ENCODE results near the gene IL1RAPL2. TPM values are rescaled to one million over a fixed set of nuclear protein-coding genes. Genes with fewer than 3 reads are reported as not detected.
"Not testable (repeated sequence)": the region's sequence is repeated elsewhere in the genome, so short reads cannot be mapped to it uniquely, and the experiment has no call there.

IL1RAPL2 gene
- polyA plus RNA-seq, 1 of the 3 experiments (the other 2 are of a cell fraction), result 0.13 TPM

DNA sequence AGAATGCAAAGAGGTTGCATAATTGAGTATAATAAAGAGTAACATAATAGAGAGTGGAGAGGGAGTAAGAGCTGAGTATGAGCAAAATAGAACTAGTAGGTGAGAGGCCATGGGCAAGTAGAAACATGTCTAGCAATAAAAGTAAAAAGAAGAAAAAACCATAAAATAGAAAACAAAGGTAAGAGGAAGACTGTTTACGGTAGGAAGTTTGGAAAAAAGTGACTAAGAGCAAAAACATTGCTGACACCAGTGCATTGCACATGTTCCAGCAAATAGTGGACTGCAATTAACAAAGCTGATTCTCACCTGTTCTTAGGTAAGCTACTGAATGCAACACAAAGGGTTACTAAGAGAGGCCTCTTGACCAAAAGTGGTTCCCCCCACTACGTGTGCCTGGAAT is 451.6 kb downstream of the IL1RAPL2 start (continued):
- no peak for TF ChIP-seq ZBTB33 (IDR thresholded peaks at IDR 0.05; ENCODE audit: borderline replicate concordance, low read depth)

- Histone ChIP-seq H3K36me3 (replicated peaks in 1 of 2; ENCODE audit: control insufficient read depth in 1 of 2, insufficient read depth in 2 of 2, low read length in 1 of 2) (no peaks in the 10 kb centered on the region), H2AFZ (ENCODE audit: low read depth) (no peak overlapping the region), H3K9me2 (no peaks in the 10 kb centered on the region), H3K4me1 (ENCODE audit: control insufficient read depth in 1 of 2, insufficient read depth in 2 of 2, low read depth in 1 of 2, low read length in 1 of 2) (no peaks in the 10 kb centered on the region), H4K20me1 (ENCODE audit: insufficient read depth) (no peaks in the 10 kb centered on the region), H3K79me2 (ENCODE audit: insufficient read depth) (no peaks in the 10 kb centered on the region), H3K27ac (ENCODE audit: low read depth in 2 of 2, low read length in 1 of 2) (no peak overlapping the region), H3K9ac (no peak overlapping the region), H3K9me3 (no peaks in the 10 kb centered on the region), H3F3A (replicated peaks; ENCODE audit: insufficient read depth) (no peaks in the 10 kb centered on the region), H3K4me2 (no peak overlapping the region), H3K27me3 (ENCODE audit: insufficient read depth) (no peaks in the 10 kb centered on the region), H3K4me3 (ENCODE audit: low read depth in 2 of 2, low read length in 1 of 2) (no peak overlapping the region)
- ChIA-PET CTCF (interaction anchor here (1.2 kb wide), 1 partner anchor 17 kb away, joined by 3 read pairs; no protein-coding TSS in a partner anchor), POLR2A (no interaction called here)
- no peak for DNase-seq
- TF ChIP-seq GABPA (IDR thresholded peaks at IDR 0.05; ENCODE audit: low read depth) (no peak), SMC3 (IDR thresholded peaks at IDR 0.05; ENCODE audit: low read depth, low read length) (no peak), RXRA (IDR thresholded peaks at IDR 0.05; ENCODE audit: borderline replicate concordance, low read depth) (no peak), TCF12 (IDR thresholded peaks at IDR 0.05) (no peak), NFIC (IDR thresholded peaks at IDR 0.05; ENCODE audit: borderline replicate concordance) (no peak), RFX5 (IDR thresholded peaks at IDR 0.05; ENCODE audit: low read length) (no peak)
- TF ChIP-seq, protein P1, sequence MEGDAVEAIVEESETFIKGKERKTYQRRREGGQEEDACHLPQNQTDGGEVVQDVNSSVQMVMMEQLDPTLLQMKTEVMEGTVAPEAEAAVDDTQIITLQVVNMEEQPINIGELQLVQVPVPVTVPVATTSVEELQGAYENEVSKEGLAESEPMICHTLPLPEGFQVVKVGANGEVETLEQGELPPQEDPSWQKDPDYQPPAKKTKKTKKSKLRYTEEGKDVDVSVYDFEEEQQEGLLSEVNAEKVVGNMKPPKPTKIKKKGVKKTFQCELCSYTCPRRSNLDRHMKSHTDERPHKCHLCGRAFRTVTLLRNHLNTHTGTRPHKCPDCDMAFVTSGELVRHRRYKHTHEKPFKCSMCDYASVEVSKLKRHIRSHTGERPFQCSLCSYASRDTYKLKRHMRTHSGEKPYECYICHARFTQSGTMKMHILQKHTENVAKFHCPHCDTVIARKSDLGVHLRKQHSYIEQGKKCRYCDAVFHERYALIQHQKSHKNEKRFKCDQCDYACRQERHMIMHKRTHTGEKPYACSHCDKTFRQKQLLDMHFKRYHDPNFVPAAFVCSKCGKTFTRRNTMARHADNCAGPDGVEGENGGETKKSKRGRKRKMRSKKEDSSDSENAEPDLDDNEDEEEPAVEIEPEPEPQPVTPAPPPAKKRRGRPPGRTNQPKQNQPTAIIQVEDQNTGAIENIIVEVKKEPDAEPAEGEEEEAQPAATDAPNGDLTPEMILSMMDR (IDR thresholded peaks at IDR 0.05), result no peak
- 0% methylated on average over 1 of the region's 1 CpG for WGBS (ENCODE audit: low lambda C conversion rate)
Observed at GRCh38 chrX:105018865-105019264, 452.9 kb downstream of the IL1RAPL2 start.

DNA sequence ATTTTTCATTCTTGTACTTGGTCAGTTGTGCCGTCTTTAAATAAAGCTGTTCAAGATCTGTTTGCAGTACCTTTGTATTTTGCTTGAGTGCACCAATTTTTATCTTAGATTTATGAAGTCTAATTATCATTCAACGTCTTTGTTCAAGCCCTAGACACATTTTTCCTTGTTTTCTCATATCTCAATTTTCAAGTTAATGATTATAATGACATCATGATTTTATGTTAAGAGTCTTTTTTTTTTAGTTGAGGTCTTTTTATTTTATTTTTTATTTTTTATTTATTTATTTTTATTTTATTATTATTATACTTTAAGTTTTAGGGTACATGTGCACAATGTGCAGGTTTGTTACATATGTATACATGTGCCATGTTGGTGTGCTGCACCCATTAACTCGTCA is 463.0 kb downstream of the IL1RAPL2 start:
- H3K9me3 ChIP-seq; POLR2A ChIA-PET; H3K79me2 ChIP-seq (ENCODE audit: insufficient read depth); H3K4me2 ChIP-seq; H2AFZ ChIP-seq (ENCODE audit: low read depth); DNase-seq; H3K27ac ChIP-seq (ENCODE audit: low read depth in 2 of 2, low read length in 1 of 2); H3F3A ChIP-seq (replicated peaks; ENCODE audit: insufficient read depth); H3K4me1 ChIP-seq (ENCODE audit: control insufficient read depth in 1 of 2, insufficient read depth in 2 of 2, low read depth in 1 of 2, low read length in 1 of 2); H3K9ac ChIP-seq; CTCF ChIA-PET; H4K20me1 ChIP-seq (ENCODE audit: insufficient read depth); H3K4me3 ChIP-seq (ENCODE audit: low read depth in 2 of 2, low read length in 1 of 2); H3K36me3 ChIP-seq (replicated peaks in 1 of 2; ENCODE audit: control insufficient read depth in 1 of 2, insufficient read depth in 2 of 2, low read length in 1 of 2); H3K9me2 ChIP-seq; H3K27me3 ChIP-seq (ENCODE audit: insufficient read depth): not testable (repeated sequence)
- WGBS (ENCODE audit: low lambda C conversion rate), result 2% methylated on average over 3 of the region's 3 CpGs

Data from SK-N-SH (cell line).